ENCODE data around the gene JARID2.

GRCh38 chr6:15387118-15387517 lies 141.2 kb downstream of the JARID2 start:
- TF ChIP-seq, protein P1, sequence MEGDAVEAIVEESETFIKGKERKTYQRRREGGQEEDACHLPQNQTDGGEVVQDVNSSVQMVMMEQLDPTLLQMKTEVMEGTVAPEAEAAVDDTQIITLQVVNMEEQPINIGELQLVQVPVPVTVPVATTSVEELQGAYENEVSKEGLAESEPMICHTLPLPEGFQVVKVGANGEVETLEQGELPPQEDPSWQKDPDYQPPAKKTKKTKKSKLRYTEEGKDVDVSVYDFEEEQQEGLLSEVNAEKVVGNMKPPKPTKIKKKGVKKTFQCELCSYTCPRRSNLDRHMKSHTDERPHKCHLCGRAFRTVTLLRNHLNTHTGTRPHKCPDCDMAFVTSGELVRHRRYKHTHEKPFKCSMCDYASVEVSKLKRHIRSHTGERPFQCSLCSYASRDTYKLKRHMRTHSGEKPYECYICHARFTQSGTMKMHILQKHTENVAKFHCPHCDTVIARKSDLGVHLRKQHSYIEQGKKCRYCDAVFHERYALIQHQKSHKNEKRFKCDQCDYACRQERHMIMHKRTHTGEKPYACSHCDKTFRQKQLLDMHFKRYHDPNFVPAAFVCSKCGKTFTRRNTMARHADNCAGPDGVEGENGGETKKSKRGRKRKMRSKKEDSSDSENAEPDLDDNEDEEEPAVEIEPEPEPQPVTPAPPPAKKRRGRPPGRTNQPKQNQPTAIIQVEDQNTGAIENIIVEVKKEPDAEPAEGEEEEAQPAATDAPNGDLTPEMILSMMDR (IDR thresholded peaks at IDR 0.05), result no peak
- TF ChIP-seq POLR2AphosphoS5 (IDR thresholded peaks at IDR 0.05), result no peak
- no peak for TF ChIP-seq POLR2A (IDR thresholded peaks at IDR 0.05)
- TF ChIP-seq EP300 (IDR thresholded peaks at IDR 0.05), result no peak
